ENCODE results near the gene ADISSP.

- TF ChIP-seq, protein P1, sequence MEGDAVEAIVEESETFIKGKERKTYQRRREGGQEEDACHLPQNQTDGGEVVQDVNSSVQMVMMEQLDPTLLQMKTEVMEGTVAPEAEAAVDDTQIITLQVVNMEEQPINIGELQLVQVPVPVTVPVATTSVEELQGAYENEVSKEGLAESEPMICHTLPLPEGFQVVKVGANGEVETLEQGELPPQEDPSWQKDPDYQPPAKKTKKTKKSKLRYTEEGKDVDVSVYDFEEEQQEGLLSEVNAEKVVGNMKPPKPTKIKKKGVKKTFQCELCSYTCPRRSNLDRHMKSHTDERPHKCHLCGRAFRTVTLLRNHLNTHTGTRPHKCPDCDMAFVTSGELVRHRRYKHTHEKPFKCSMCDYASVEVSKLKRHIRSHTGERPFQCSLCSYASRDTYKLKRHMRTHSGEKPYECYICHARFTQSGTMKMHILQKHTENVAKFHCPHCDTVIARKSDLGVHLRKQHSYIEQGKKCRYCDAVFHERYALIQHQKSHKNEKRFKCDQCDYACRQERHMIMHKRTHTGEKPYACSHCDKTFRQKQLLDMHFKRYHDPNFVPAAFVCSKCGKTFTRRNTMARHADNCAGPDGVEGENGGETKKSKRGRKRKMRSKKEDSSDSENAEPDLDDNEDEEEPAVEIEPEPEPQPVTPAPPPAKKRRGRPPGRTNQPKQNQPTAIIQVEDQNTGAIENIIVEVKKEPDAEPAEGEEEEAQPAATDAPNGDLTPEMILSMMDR (IDR thresholded peaks at IDR 0.05; ENCODE audit: insufficient read depth, low read length, poor library complexity, severe bottlenecking) = no peak
- TF ChIP-seq EZH2phosphoT487 (conservative IDR thresholded peaks at IDR 0.05; ENCODE audit: low read length) = no peak
These were observed 9.0 kb downstream of the ADISSP start for GRCh38 chr20:3758566-3758965.

Measured in SU-DHL-6 (cell line).